ENCODE results near the gene NEMP2.
"Not testable (repeated sequence)": the region's sequence is repeated elsewhere in the genome, so short reads cannot be mapped to it uniquely, and the experiment has no call there.

The NEMP2 gene

GRCh38 chr2:190469771-190470170 lies 64.8 kb downstream of the NEMP2 start:
- Histone ChIP-seq H3K4me2 (ENCODE audit: low read depth, low read length, poor library complexity, severe bottlenecking) (no peak overlapping the region), H3K36me3 (ENCODE audit: low read length) (no peaks in the 10 kb centered on the region), H3K4me3 (ENCODE audit: insufficient read depth, low read length, poor library complexity, severe bottlenecking) (no peak overlapping the region), H3K9ac (ENCODE audit: low read length) (no peak overlapping the region), H3F3A (ENCODE audit: insufficient read depth) (no peaks in the 10 kb centered on the region), H3K27me3 (ENCODE audit: low read length) (no peaks in the 10 kb centered on the region), H3K9me2 (replicated peaks; ENCODE audit: insufficient read depth, low read length) (no peaks in the 10 kb centered on the region), H3K27ac (ENCODE audit: low read depth, low read length) (no peak overlapping the region), H3K9me3 (ENCODE audit: insufficient read depth, low read length) (no peaks in the 10 kb centered on the region), H2AFZ (ENCODE audit: low read depth, low read length, severe bottlenecking) (no peak overlapping the region), H3K79me2 (ENCODE audit: insufficient read depth, low read length) (no peaks in the 10 kb centered on the region), H4K20me1 (ENCODE audit: low read depth, low read length) (no peaks in the 10 kb centered on the region)
- TF ChIP-seq CTCF (IDR thresholded peaks at IDR 0.05; ENCODE audit: insufficient read depth, low read length, poor library complexity, severe bottlenecking) (no peak), EZH2phosphoT487 (conservative IDR thresholded peaks at IDR 0.05; ENCODE audit: low read length) (no peak)

DNA sequence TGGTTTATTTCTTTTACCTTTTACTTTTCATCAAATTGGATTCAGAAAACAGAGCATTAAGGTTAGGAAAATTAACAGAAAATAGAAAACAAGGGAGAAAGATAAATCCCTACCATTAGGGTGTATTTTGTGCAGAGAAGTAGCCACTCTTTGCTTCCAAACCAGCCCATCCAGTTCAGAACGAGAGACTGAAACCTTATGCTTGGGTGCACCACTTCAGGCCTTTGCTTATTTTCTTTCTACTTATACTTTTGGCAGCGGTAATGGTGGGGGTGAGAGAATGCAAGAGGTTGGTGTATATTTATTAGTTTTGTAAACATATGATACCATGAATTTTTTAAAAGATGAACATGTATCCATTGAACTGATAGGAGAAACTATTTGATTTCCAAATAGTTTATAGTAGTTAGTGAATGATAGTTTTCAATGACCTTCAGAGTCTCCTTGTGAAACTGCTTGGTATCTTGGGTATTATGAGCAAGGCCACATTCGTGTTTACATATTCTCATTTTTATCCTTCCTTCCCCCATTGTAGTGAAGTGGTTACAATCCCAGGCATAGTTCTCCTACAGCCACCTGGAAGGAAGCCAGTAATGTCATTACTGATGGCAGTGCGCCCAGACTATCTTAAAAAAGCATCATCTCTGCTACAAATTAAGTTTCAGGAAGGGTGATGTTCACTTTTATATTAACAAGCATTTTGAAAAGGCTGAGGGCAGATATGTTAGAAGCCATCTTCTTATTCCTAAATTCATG lies 65.5 kb downstream of the NEMP2 start:
- no peak overlapping the region for H2AFZ ChIP-seq (ENCODE audit: low read depth, low read length, severe bottlenecking)
- no peaks in the 10 kb centered on the region for H3K9me3 ChIP-seq (ENCODE audit: insufficient read depth, low read length)
- TF ChIP-seq EZH2phosphoT487 (conservative IDR thresholded peaks at IDR 0.05; ENCODE audit: low read length), result no peak
- TF ChIP-seq CTCF (IDR thresholded peaks at IDR 0.05; ENCODE audit: insufficient read depth, low read length, poor library complexity, severe bottlenecking), result no peak
- no peaks in the 10 kb centered on the region for H3K27me3 ChIP-seq (ENCODE audit: low read length)
- no peak overlapping the region for H3K4me2 ChIP-seq (ENCODE audit: low read depth, low read length, poor library complexity, severe bottlenecking)
- no peak overlapping the region for H3K9ac ChIP-seq (ENCODE audit: low read length)
- H3K79me2 ChIP-seq (ENCODE audit: insufficient read depth, low read length), result no peaks in the 10 kb centered on the region
- H3K4me3 ChIP-seq (ENCODE audit: insufficient read depth, low read length, poor library complexity, severe bottlenecking), result no peak overlapping the region
- H3K9me2 ChIP-seq (replicated peaks; ENCODE audit: insufficient read depth, low read length), result no peaks in the 10 kb centered on the region
- no peaks in the 10 kb centered on the region for H3K36me3 ChIP-seq (ENCODE audit: low read length)
- no peak overlapping the region for H3K27ac ChIP-seq (ENCODE audit: low read depth, low read length)
- no peaks in the 10 kb centered on the region for H3F3A ChIP-seq (ENCODE audit: insufficient read depth)
- no peaks in the 10 kb centered on the region for H4K20me1 ChIP-seq (ENCODE audit: low read depth, low read length)

DNA sequence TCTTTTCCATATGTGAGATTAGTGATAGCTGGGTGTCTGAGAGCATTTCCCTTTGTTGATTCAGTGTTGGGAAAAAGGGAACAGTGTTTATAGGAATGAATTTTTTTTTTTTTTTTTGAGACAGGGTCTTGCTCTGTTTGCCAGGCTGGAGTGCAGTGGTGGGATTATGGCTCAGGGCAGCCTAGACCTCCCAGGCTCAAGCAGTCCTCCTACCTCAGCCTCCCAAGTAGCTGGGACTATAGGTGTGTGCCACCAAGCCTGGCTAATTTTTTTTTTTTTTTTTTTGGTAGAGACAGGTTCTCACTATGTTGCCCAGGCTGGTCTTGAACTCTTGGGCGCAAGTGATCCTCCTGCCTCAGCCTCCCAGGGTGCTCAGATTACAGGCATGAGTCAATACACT lies 66.2 kb downstream of the NEMP2 start:
- H3K27me3 ChIP-seq (ENCODE audit: low read length); H4K20me1 ChIP-seq (ENCODE audit: low read depth, low read length); H3K9ac ChIP-seq (ENCODE audit: low read length); H3K36me3 ChIP-seq (ENCODE audit: low read length); H3K9me3 ChIP-seq (ENCODE audit: insufficient read depth, low read length); H2AFZ ChIP-seq (ENCODE audit: low read depth, low read length, severe bottlenecking); H3K9me2 ChIP-seq (replicated peaks; ENCODE audit: insufficient read depth, low read length); H3K4me2 ChIP-seq (ENCODE audit: low read depth, low read length, poor library complexity, severe bottlenecking); H3K79me2 ChIP-seq (ENCODE audit: insufficient read depth, low read length); H3F3A ChIP-seq (ENCODE audit: insufficient read depth); H3K4me3 ChIP-seq (ENCODE audit: insufficient read depth, low read length, poor library complexity, severe bottlenecking); H3K27ac ChIP-seq (ENCODE audit: low read depth, low read length): not testable (repeated sequence)

DNA sequence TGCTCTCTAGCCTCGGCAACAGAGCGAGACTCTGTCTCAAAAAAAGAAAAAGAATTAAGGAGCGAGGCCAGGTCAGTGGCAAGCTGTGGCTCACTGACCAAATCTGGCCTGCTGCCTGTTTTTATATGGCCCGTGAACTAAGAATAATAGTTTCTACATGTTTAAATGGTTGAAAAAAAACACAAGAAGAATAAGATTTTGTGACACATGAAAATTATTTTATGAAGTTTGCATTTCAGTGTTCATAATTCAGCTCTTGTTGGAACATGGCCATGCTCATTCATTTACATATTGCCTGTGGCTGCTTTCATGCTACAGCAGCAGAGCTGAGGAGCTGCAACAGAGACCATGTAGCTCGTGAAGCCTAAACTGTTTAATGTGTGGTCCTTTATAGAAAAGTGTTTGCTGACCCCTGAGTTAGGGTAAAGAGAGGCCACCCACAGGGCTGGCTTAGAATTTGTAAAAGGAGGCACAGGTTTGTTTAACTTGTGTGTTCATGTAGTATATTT lies 66.9 kb downstream of the NEMP2 start:
- Histone ChIP-seq H3K79me2 (ENCODE audit: insufficient read depth, low read length) (no peaks in the 10 kb centered on the region), H3K4me3 (ENCODE audit: insufficient read depth, low read length, poor library complexity, severe bottlenecking) (no peak overlapping the region), H3K27me3 (ENCODE audit: low read length) (no peaks in the 10 kb centered on the region), H3K9me2 (replicated peaks; ENCODE audit: insufficient read depth, low read length) (no peaks in the 10 kb centered on the region), H3F3A (ENCODE audit: insufficient read depth) (no peaks in the 10 kb centered on the region), H3K9ac (ENCODE audit: low read length) (no peak overlapping the region), H2AFZ (ENCODE audit: low read depth, low read length, severe bottlenecking) (no peak overlapping the region), H3K36me3 (ENCODE audit: low read length) (no peaks in the 10 kb centered on the region), H3K27ac (ENCODE audit: low read depth, low read length) (no peak overlapping the region), H4K20me1 (ENCODE audit: low read depth, low read length) (no peaks in the 10 kb centered on the region), H3K4me2 (ENCODE audit: low read depth, low read length, poor library complexity, severe bottlenecking) (no peak overlapping the region), H3K9me3 (ENCODE audit: insufficient read depth, low read length) (no peaks in the 10 kb centered on the region)
- no peak for TF ChIP-seq CTCF (IDR thresholded peaks at IDR 0.05; ENCODE audit: insufficient read depth, low read length, poor library complexity, severe bottlenecking)
- TF ChIP-seq EZH2phosphoT487 (conservative IDR thresholded peaks at IDR 0.05; ENCODE audit: low read length), result no peak

Data from SU-DHL-6 (cell line).